Measurements from ENCODE around the gene MMP17. TPM values are rescaled to one million over a fixed set of nuclear protein-coding genes. Genes with fewer than 3 reads are reported as not detected.

Gene MMP17
- total RNA-seq, 2 donors from 2014 or later: 1.3 to 1.9 TPM

DNA sequence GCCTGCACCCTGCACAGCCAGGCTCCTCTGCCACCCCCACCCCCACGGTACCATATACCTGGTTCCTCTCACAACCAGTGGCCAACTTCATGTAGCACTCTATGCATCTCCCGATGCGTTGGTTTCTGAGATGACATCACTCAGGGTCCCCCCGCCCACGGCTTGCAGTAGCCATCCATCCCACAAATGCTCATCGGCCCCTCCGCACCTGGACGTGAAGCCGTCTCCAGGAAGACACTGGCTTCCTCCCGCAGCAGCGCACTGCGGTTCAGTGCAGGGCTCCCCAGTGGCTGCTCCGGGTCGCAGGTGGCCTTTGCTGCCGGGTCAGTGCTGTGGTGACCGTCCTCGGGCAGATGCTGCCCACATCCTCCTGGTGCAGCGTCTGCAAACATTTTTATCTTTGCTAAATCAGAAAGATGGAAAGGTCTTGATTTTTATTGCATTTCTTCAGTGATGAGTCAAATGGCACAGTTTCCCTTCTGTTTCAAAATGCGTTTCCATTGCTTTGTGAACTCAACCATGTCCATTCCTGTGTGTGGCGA is 27.5 kb upstream of the MMP17 start:
- peaks cover 5% of the 10 kb centered on the region for H3K36me3 ChIP-seq

DNA sequence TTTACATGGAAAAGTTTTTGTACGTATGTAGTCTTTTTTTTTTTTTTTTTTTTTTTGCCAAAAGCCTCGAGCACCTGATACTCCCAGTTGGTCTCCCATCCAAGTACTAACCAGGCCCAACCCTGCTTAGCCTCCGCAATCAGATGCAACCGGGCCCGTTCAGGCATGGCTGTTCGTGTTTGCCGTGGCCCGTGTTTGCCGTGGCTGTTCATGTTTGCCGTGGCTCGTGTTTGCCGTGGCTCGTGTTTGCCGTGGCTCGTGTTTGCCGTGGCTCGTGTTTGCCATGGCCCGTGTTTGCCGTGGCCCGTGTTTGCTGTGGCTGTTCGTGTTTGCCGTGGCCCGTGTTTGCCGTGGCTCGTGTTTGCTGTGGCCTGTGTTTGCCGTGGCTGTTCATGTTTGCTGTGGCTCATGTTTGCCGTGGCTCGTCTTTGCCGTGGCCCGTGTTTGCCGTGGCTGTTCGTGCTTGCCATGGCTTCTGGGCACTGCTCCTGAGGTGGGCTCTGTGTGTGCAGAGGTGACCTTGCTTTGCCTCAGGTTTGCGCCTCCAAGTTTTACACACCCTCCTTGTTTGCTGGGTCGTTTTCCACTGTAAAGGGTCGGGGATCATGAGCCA is 26.8 kb upstream of the MMP17 start:
- peaks cover 5% of the 10 kb centered on the region for H3K36me3 ChIP-seq
- H3K4me1 ChIP-seq: no peaks in the 10 kb centered on the region
- TF ChIP-seq, protein P1, sequence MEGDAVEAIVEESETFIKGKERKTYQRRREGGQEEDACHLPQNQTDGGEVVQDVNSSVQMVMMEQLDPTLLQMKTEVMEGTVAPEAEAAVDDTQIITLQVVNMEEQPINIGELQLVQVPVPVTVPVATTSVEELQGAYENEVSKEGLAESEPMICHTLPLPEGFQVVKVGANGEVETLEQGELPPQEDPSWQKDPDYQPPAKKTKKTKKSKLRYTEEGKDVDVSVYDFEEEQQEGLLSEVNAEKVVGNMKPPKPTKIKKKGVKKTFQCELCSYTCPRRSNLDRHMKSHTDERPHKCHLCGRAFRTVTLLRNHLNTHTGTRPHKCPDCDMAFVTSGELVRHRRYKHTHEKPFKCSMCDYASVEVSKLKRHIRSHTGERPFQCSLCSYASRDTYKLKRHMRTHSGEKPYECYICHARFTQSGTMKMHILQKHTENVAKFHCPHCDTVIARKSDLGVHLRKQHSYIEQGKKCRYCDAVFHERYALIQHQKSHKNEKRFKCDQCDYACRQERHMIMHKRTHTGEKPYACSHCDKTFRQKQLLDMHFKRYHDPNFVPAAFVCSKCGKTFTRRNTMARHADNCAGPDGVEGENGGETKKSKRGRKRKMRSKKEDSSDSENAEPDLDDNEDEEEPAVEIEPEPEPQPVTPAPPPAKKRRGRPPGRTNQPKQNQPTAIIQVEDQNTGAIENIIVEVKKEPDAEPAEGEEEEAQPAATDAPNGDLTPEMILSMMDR (IDR thresholded peaks at IDR 0.05): no peak

More for the DNA sequence above, 27.5 kb upstream of the MMP17 start:
- no peak overlapping the region for H3K27ac ChIP-seq
- intact Hi-C loops (cut with DNase I): no loop called here
- no peak overlapping the region for H3K4me3 ChIP-seq
- DNase-seq: no peak
- H3K4me1 ChIP-seq: no peaks in the 10 kb centered on the region
- no peaks in the 10 kb centered on the region for H3K27me3 ChIP-seq
- no peaks in the 10 kb centered on the region for H3K9me3 ChIP-seq
- no peak overlapping the region for H3K9ac ChIP-seq (ENCODE audit: low read depth in 2 of 2, low read length in 2 of 2)
- TF ChIP-seq, protein P1 (IDR thresholded peaks at IDR 0.05): no peak

GRCh38 chr12:131803961-131804521 is 24.2 kb upstream of the MMP17 start:
- no peak overlapping the region for H3K27ac ChIP-seq

More for the DNA sequence above, 26.8 kb upstream of the MMP17 start:
- no peak for DNase-seq
- no peak overlapping the region for H3K4me3 ChIP-seq
- H3K27ac ChIP-seq: no peak overlapping the region
- no peak overlapping the region for H3K9ac ChIP-seq (ENCODE audit: low read depth in 2 of 2, low read length in 2 of 2)
- H3K27me3 ChIP-seq: no peaks in the 10 kb centered on the region
- no peaks in the 10 kb centered on the region for H3K9me3 ChIP-seq
- intact Hi-C loops (cut with DNase I): no loop called here

GRCh38 chr12:131805421-131805820 is 22.8 kb upstream of the MMP17 start:
- Histone ChIP-seq H3K27me3 (no peaks in the 10 kb centered on the region), H3K4me1 (no peaks in the 10 kb centered on the region), H3K27ac (no peak overlapping the region), H3K4me3 (no peak overlapping the region), H3K9ac (ENCODE audit: low read depth in 2 of 2, low read length in 2 of 2) (no peak overlapping the region), H3K9me3 (no peaks in the 10 kb centered on the region), H3K36me3 (no peaks in the 10 kb centered on the region)
- DNase-seq: no peak
- intact Hi-C loops (cut with DNase I): no loop called here
- TF ChIP-seq, protein P1 (IDR thresholded peaks at IDR 0.05): no peak

More at GRCh38 chr12:131803961-131804521, 24.2 kb upstream of the MMP17 start:
- Histone ChIP-seq H3K9ac (ENCODE audit: low read depth in 2 of 2, low read length in 2 of 2) (no peak overlapping the region), H3K9me3 (no peaks in the 10 kb centered on the region), H3K4me1 (no peaks in the 10 kb centered on the region), H3K4me3 (no peak overlapping the region), H3K27me3 (no peaks in the 10 kb centered on the region), H3K36me3 (no peaks in the 10 kb centered on the region)
- intact Hi-C loops (cut with DNase I): no loop called here
- TF ChIP-seq, protein P1 (IDR thresholded peaks at IDR 0.05): no peak
- no peak for DNase-seq

GRCh38 chr12:131806674-131807073 is 21.5 kb upstream of the MMP17 start:
- no peaks in the 10 kb centered on the region for H3K4me1 ChIP-seq
- intact Hi-C loops (cut with DNase I): no loop called here

More at GRCh38 chr12:131806674-131807073, 21.5 kb upstream of the MMP17 start:
- no peak overlapping the region for H3K9ac ChIP-seq (ENCODE audit: low read depth in 2 of 2, low read length in 2 of 2)
- no peaks in the 10 kb centered on the region for H3K36me3 ChIP-seq
- H3K4me3 ChIP-seq: no peak overlapping the region
- H3K9me3 ChIP-seq: no peaks in the 10 kb centered on the region
- DNase-seq: no peak
- H3K27ac ChIP-seq: no peak overlapping the region
- no peaks in the 10 kb centered on the region for H3K27me3 ChIP-seq
- TF ChIP-seq, protein P1 (IDR thresholded peaks at IDR 0.05): no peak

Measured in colonic mucosa (tissue), 4 donors.